Measurements from ENCODE around the gene EIF4EBP3. TPM values are rescaled to one million over a fixed set of nuclear protein-coding genes. Genes with fewer than 3 reads are reported as not detected.

Gene EIF4EBP3
- total RNA-seq, 1 donor from 2014 or later, result not detected

GRCh38 chr5:140556438-140556837 is 9.0 kb downstream of the EIF4EBP3 start:
- peak; percentile 55 for DNase-seq (ENCODE audit: low read depth)

GRCh38 chr5:140557136-140557805 is 9.8 kb downstream of the EIF4EBP3 start, which contains the start of gene SRA1:
TSS of gene SRA1 (minus strand) at chr5:140557473. CDS start at chr5:140557452, 21 bp downstream.
- DNase-seq (ENCODE audit: low read depth), result peak; percentile 92

- no peak for DNase-seq (ENCODE audit: low read depth)
These were observed 10.5 kb downstream of the EIF4EBP3 start for GRCh38 chr5:140557965-140558364.

GRCh38 chr5:140558542-140558941 is 11.1 kb downstream of the EIF4EBP3 start:
- no peak for DNase-seq (ENCODE audit: low read depth)

- no peak for DNase-seq (ENCODE audit: low read depth)
These were observed 12.8 kb downstream of the EIF4EBP3 start for GRCh38 chr5:140560227-140560626.

- DNase-seq (ENCODE audit: low read depth), result no peak
These were observed 14.5 kb downstream of the EIF4EBP3 start for GRCh38 chr5:140561753-140562523.

- no peak for DNase-seq (ENCODE audit: low read depth)
These were observed 16.1 kb downstream of the EIF4EBP3 start for GRCh38 chr5:140563596-140563995.

GRCh38 chr5:140564196-140565023 is 16.9 kb downstream of the EIF4EBP3 start, which contains the start of the genes APBB3 and SLC35A4:
TSS of gene APBB3 (minus strand) at chr5:140564598. CDS start at chr5:140564245, 353 bp downstream.
TSS of gene SLC35A4 (plus strand) at chr5:140564828. CDS start at chr5:140567170, 2,342 bp downstream.
- DNase-seq (ENCODE audit: low read depth), result peak; percentile 99

- DNase-seq (ENCODE audit: low read depth), result peak; percentile 6
These were observed 17.7 kb downstream of the EIF4EBP3 start for GRCh38 chr5:140565024-140565779.

- DNase-seq (ENCODE audit: low read depth), result no peak
These were observed 18.3 kb downstream of the EIF4EBP3 start for GRCh38 chr5:140565780-140566095.

- no peak for DNase-seq (ENCODE audit: low read depth)
These were observed 19.2 kb downstream of the EIF4EBP3 start for GRCh38 chr5:140566665-140567064.

- DNase-seq (ENCODE audit: low read depth), result no peak
These were observed 19.8 kb downstream of the EIF4EBP3 start for GRCh38 chr5:140567136-140567818.

GRCh38 chr5:140567871-140568270 is 20.4 kb downstream of the EIF4EBP3 start:
- no peak for DNase-seq (ENCODE audit: low read depth)

GRCh38 chr5:140568443-140569063 is 21.1 kb downstream of the EIF4EBP3 start:
- peak; percentile 36 for DNase-seq (ENCODE audit: low read depth)

GRCh38 chr5:140569197-140569596 is 21.7 kb downstream of the EIF4EBP3 start:
- peak; percentile 85 for DNase-seq (ENCODE audit: low read depth)

GRCh38 chr5:140570058-140570457 is 22.6 kb downstream of the EIF4EBP3 start:
- peak; percentile 9 for DNase-seq (ENCODE audit: low read depth)

GRCh38 chr5:140570488-140570887 is 23.0 kb downstream of the EIF4EBP3 start:
- DNase-seq (ENCODE audit: low read depth), result no peak

- DNase-seq (ENCODE audit: low read depth), result no peak
These were observed 23.6 kb downstream of the EIF4EBP3 start for GRCh38 chr5:140571105-140571504.

GRCh38 chr5:140573683-140574082 is 26.2 kb downstream of the EIF4EBP3 start:
- no peak for DNase-seq (ENCODE audit: low read depth)

GRCh38 chr5:140574165-140574564 is 26.7 kb downstream of the EIF4EBP3 start:
- DNase-seq (ENCODE audit: low read depth), result no peak
